ENCODE measurements around the gene OR7E24.
"Not testable (repeated sequence)": the region's sequence is repeated elsewhere in the genome, so short reads cannot be mapped to it uniquely, and the experiment has no call there.

OR7E24 gene

GRCh38 chr19:9250630-9251029, at the start of gene OR7E24:
OR7E24 (plus strand) TSS chr19:9250930; CDS start chr19:9251044, 114 bp downstream.
- Mint-ChIP-seq H3K36me3 (ENCODE audit: low read depth) (peaks cover 1% of the 10 kb centered on the region), H3K4me1 (no peaks in the 10 kb centered on the region), H3K9me3 (peaks cover 13% of the 10 kb centered on the region), H3K27me3 (peaks cover 9% of the 10 kb centered on the region), H3K4me3 (no peak within 1 kb of the TSS), H3K27ac (no peak within 1 kb of the TSS)
- ATAC-seq: no peak
- no peak for DNase-seq

- DNase-seq (peak; percentile 69), ATAC-seq (no peak)
- peak overlapping the region; percentile 40 for H3K4me3 Mint-ChIP-seq
- H3K27me3 Mint-ChIP-seq: peaks cover 4% of the 10 kb centered on the region
- H3K9me3 Mint-ChIP-seq: no peaks in the 10 kb centered on the region
- H3K27ac Mint-ChIP-seq: no peak overlapping the region
- H3K36me3 Mint-ChIP-seq (ENCODE audit: low read depth): no peaks in the 10 kb centered on the region
- H3K4me1 Mint-ChIP-seq: peaks cover 2% of the 10 kb centered on the region
These were observed 45.1 kb upstream of the OR7E24 start for GRCh38 chr19:9205501-9206113.

GRCh38 chr19:9219489-9219888, 31.2 kb upstream of the OR7E24 start, which contains the start of gene OR7D4:
OR7D4 (minus strand) TSS chr19:9219589; CDS start chr19:9214837, 4,752 bp downstream.
- Mint-ChIP-seq H3K9me3 (peaks cover 13% of the 10 kb centered on the region), H3K27me3 (peaks cover 8% of the 10 kb centered on the region), H3K4me3 (no peak within 1 kb of the TSS), H3K27ac (no peak within 1 kb of the TSS), H3K4me1 (no peaks in the 10 kb centered on the region), H3K36me3 (ENCODE audit: low read depth) (peaks cover 3% of the 10 kb centered on the region)
- no peak for ATAC-seq
- DNase-seq: no peak

- Mint-ChIP-seq H3K27ac (no peak overlapping the region), H3K4me3 (no peak overlapping the region), H3K9me3 (peaks cover 13% of the 10 kb centered on the region), H3K36me3 (ENCODE audit: low read depth) (peaks cover 1% of the 10 kb centered on the region), H3K27me3 (peaks cover 9% of the 10 kb centered on the region), H3K4me1 (no peaks in the 10 kb centered on the region)
- ATAC-seq (no peak), DNase-seq (no peak)
These were observed 506 bp downstream of the OR7E24 start for GRCh38 chr19:9251236-9251635.

GRCh38 chr19:9283485-9283884, 32.8 kb downstream of the OR7E24 start:
- H3K4me1 Mint-ChIP-seq, DNase-seq, ATAC-seq, H3K27ac Mint-ChIP-seq: not testable (repeated sequence)
- H3K4me3 Mint-ChIP-seq: peak overlapping the region; percentile 51
- H3K9me3 Mint-ChIP-seq: peaks cover 55% of the 10 kb centered on the region
- H3K36me3 Mint-ChIP-seq (ENCODE audit: low read depth): peaks cover 20% of the 10 kb centered on the region
- H3K27me3 Mint-ChIP-seq: peaks cover 12% of the 10 kb centered on the region

- no peaks in the 10 kb centered on the region for H3K4me1 Mint-ChIP-seq
- DNase-seq (no peak), ATAC-seq (no peak)
- no peak overlapping the region for H3K27ac Mint-ChIP-seq
- H3K9me3 Mint-ChIP-seq: peaks cover 53% of the 10 kb centered on the region
- no peaks in the 10 kb centered on the region for H3K27me3 Mint-ChIP-seq
- H3K4me3 Mint-ChIP-seq: no peak overlapping the region
- peaks cover 55% of the 10 kb centered on the region for H3K36me3 Mint-ChIP-seq (ENCODE audit: low read depth)
These were observed 38.6 kb downstream of the OR7E24 start for GRCh38 chr19:9289231-9289884.

- no peak for DNase-seq
These were observed 44.7 kb downstream of the OR7E24 start for GRCh38 chr19:9295411-9295849.

GRCh38 chr19:9296336-9296735, 45.6 kb downstream of the OR7E24 start:
- no peak for DNase-seq
- Mint-ChIP-seq H3K27ac (no peak overlapping the region), H3K9me3 (peaks cover 72% of the 10 kb centered on the region), H3K27me3 (no peaks in the 10 kb centered on the region), H3K36me3 (ENCODE audit: low read depth) (peaks cover 91% of the 10 kb centered on the region), H3K4me3 (no peak overlapping the region), H3K4me1 (no peaks in the 10 kb centered on the region)
- ATAC-seq: no peak

More at GRCh38 chr19:9295411-9295849, 44.7 kb downstream of the OR7E24 start:
- no peak overlapping the region for H3K4me3 Mint-ChIP-seq
- peaks cover 88% of the 10 kb centered on the region for H3K36me3 Mint-ChIP-seq (ENCODE audit: low read depth)
- H3K4me1 Mint-ChIP-seq: no peaks in the 10 kb centered on the region
- no peak overlapping the region for H3K27ac Mint-ChIP-seq
- ATAC-seq: no peak
- no peaks in the 10 kb centered on the region for H3K27me3 Mint-ChIP-seq
- peaks cover 69% of the 10 kb centered on the region for H3K9me3 Mint-ChIP-seq

All from activated naive CD8-positive, alpha-beta T cell treated with anti-CD3 and anti-CD28 coated beads, Interleukin-2, amount 50 U/mL, for 24 hours (primary cell).